HuH-7 (cell line): ENCODE results near the gene RINT1.
"Not testable (repeated sequence)": the region's sequence is repeated elsewhere in the genome, so short reads cannot be mapped to it uniquely, and the experiment has no call there.

Experiments used
- DNase-seq: peaks from one replicate; pipeline ENCODE4 v3.0.0; 2011; ENCODE audit warnings: low spot score

Gene RINT1

DNA sequence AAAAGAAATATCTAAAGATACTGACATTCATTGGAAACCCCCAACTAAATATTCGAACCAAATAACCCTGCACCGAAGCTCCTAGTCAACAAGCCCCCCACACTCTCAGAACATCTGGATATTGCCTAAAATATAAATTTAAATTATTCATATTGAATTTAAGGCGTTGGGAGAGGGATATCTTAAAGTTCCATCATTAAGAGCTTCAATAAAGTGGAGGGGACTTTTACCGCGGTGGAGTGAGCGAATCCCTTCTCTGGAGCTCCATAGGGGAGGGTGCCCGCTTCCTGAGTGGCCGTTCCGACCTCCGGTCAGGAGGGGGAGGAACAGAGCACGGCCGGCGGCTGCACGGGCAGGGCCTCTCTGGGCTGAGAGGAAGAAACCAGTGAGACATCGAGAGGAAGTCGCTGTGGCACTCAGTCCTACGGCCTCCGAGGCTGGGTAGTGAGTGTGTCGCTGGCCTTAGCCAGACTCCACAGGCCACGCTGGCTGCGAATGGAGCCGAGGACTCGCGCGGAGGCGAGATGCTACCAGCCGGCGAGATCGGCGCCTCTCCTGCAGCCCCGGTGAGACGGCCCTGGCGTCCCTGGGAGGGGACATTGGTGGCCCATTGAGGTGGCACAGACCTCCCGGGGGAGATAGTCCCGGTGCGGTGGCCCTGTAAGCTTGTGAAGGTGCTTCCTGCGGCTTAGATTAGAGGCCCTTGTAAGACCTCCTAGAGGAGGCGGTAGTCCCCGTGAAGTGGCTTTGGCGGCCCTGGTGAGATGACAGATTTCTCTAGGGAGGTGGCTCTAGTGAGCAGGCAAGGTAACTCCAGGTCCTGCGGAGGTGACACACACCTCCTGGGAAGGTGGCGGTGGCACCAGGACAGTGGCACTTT, at the start of gene RINT1:
Gene RINT1, plus strand, starts transcription at position 410 of the 880 bp plus-strand sequence. Its CDS starts 115 bp downstream, at position 525.
- DNase-seq, result peak; percentile 74

- DNase-seq, result peak; percentile 54
These were observed 44.1 kb upstream of the RINT1 start for GRCh38 chr7:105487579-105488571.

DNA sequence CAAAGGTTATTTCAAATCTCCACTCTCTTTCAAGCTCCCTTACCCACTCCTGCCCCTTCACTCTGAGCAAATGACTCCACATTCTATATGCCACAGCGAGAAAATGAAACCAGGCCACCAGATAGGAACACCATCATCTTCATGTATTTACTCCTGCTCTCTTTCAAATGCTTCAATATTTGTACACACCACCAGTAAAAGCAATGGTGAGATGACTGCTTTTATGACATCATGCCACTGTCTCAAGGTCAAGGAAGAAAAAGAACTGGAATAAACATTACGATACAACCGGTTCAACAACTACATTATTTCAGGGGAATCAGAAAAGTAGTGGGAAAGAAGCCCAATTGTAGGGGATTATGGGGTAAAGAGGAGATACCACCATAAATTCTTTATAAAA, 42.6 kb upstream of the RINT1 start:
- no peak for DNase-seq

- DNase-seq, result no peak
These were observed 38.6 kb upstream of the RINT1 start for GRCh38 chr7:105493196-105493922.

- no peak for DNase-seq
These were observed 38.1 kb upstream of the RINT1 start for GRCh38 chr7:105493923-105494315.

- DNase-seq, result no peak
These were observed 35.5 kb upstream of the RINT1 start for GRCh38 chr7:105496521-105496920.

DNA sequence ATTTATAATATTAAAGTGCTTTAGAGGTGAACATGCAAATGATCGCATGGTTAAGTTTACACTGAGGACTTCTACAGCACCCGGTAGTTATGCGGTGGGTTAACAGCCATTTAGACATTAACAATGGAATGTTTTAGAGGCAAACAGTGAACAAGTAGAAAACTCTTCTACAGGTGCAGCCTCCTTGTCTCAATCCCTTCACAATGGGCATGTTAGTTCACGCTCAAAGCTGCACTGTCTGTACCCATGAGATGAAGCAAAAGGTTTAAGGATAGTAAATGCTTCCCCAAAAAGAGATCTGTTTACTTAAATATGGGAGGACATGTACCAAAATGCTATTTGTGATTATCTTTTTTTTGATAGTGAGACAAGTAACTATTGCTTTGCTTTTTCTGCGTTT, 35.0 kb upstream of the RINT1 start:
- no peak for DNase-seq

DNA sequence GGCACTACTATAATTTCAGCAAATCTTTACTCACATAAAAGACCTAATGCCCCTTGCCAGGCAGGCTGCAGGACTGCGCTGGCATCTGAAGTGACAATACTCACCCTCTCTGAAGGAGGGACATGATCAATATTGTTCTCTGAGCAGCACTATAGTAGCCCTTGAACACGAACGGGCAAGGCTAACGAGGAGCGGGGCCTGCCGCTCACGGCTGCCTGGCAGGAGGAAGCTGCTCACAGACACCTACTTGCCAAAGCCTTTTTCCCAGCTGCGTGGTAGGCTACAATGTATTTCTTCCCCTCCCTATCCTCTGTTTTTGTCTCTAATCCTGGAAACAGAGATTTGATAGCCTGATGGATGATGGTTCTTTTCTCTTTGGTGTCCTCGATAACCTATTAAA, 29.8 kb upstream of the RINT1 start:
- DNase-seq, result no peak

GRCh38 chr7:105512415-105512814, 19.6 kb upstream of the RINT1 start:
- no peak for DNase-seq

DNA sequence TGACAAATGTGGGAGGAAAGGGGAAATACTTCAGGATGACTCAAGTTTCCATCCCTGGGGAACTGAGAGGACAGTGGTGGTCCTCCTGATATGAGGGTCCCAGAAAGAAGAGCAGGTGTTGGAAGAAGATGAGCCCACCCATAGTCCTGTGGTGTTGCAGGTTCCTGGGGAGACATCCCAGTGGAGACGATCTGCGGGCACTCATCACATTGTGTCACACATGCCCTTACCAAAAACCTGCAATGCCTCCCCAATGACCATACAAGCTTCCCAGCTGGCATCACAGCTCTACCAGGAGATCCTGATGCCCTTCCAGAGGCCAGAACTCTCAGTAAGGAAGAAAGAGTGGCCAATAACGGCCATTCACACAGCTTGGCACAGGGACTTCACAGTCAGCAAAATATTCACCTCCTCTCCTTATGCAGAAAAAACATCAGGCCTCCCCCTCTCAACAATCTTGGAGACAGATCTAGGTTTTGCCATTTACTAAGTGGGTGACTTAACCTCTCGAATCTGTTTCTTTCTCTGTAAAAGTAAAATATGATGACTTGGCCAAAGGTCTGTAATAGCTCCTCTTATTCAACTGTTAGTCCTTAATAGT, 19.0 kb upstream of the RINT1 start:
- DNase-seq, result no peak

DNA sequence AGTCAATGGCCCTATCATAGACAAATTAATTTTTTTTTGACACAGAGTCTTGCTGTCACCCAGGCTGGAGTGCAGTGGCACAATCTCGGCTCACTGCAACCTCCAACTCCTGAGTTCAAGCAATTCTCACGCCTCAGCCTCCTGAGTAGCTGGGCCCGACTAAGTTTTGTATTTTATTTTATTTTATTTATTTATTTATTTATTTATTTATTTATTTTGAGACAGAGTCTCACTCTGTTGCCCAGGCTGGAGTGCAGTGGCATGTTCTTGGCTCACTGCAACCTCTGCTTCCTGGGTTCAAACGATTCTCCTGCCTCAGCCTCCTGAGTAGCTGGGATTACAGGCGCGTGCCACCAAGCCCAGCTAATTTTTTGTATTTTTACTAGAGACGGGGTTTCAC, 16.4 kb upstream of the RINT1 start:
- DNase-seq, result not testable (repeated sequence)

DNA sequence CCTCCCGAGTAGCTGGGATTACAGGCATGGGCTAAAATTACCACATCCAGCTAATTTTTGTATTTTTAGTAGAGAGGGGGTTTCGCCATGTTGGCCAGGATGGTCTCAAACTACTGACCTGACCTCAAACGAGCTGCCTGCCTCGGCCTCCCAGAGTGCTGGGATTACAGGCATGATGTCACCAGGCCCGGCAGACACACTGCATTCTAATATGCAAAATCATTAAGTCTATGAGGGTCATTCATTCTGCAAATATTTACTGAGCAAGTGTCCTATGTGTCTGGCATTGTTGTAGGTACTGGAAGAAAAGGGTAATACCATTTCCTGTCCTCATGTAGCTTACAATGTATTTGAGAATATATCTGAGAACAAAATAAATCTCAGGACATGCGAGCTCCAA, 12.6 kb upstream of the RINT1 start:
- DNase-seq, result no peak

- DNase-seq, result not testable (repeated sequence)
These were observed 11.4 kb upstream of the RINT1 start for GRCh38 chr7:105520620-105521019.

GRCh38 chr7:105521027-105521716, 10.8 kb upstream of the RINT1 start:
- peak; percentile 61 for DNase-seq

GRCh38 chr7:105521717-105522463, 10.1 kb upstream of the RINT1 start, which contains the start of gene PUS7:
TSS of gene PUS7 (minus strand) at chr7:105522271. CDS start at chr7:105508512, 13,759 bp downstream.
- DNase-seq, result peak; percentile 90

GRCh38 chr7:105524423-105524822, 7.6 kb upstream of the RINT1 start:
- DNase-seq, result not testable (repeated sequence)

- DNase-seq, result no peak
These were observed 7.2 kb upstream of the RINT1 start for GRCh38 chr7:105524840-105525239.

- DNase-seq, result not testable (repeated sequence)
These were observed 4.3 kb upstream of the RINT1 start for GRCh38 chr7:105527737-105528136.

DNA sequence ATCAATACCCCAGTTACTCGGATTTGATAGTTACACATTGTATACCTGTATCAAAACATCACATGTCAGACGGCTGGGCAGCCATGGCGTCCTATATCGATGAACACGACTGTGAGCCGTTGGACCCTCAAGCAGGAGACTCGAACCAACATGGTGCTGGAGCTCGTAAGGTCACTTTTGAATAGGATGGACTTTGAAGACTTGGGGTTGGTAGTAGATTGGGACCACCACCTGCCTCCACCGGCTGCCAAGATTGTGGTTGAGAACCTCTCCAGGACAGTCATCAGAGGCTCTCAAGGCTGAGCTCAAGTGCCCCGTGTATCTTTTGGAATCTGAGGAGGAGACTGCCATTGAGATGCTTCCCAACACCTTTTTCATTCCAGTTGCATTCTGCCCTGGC, 1.9 kb upstream of the RINT1 start:
- no peak for DNase-seq

GRCh38 chr7:105530546-105530945, 1.5 kb upstream of the RINT1 start:
- no peak for DNase-seq
